Skeletal muscle satellite cell (primary cell): ENCODE results near the gene LSM7.

Experiments
- H3K27me3 ChIP-seq: 2 replicates; pipeline ENCODE4 v1.7.0; 2013; ENCODE audit warnings: low read length; ENCODE audit not compliant: control insufficient read depth, insufficient read depth
- H3K36me3 ChIP-seq: 2 replicates; pipeline ENCODE4 v1.7.0; 2013; ENCODE audit warnings: mild to moderate bottlenecking, control low read depth, low read length; ENCODE audit not compliant: insufficient read depth
- H3K4me1 ChIP-seq: 2 replicates; pipeline ENCODE4 v1.7.0; 2013; ENCODE audit warnings: low read length; ENCODE audit not compliant: control insufficient read depth, insufficient read depth
- H3K4me2 ChIP-seq: 2 replicates; pipeline ENCODE4 v1.7.0; 2013; ENCODE audit warnings: mild to moderate bottlenecking, low read length
- H3K4me3 ChIP-seq: 2 replicates; pipeline ENCODE4 v1.7.0; 2013; ENCODE audit warnings: low read length
- H3K9ac ChIP-seq: 2 replicates; pipeline ENCODE4 v1.7.0; 2013; ENCODE audit warnings: mild to moderate bottlenecking, low read depth, low read length, moderate library complexity
- H3K9me3 ChIP-seq: replicated peaks from 2 replicates; pipeline ENCODE4 v1.7.0; 2013; ENCODE audit warnings: mild to moderate bottlenecking, control low read depth, low read length

Gene LSM7

GRCh38 chr19:2302319-2303210 is 25.8 kb downstream of the LSM7 start:
- Histone ChIP-seq H3K4me1 (peaks cover 5% of the 10 kb centered on the region), H3K4me2 (peak overlapping the region; percentile 43), H3K4me3 (peak overlapping the region; percentile 19), H3K9ac (no peak overlapping the region), H3K9me3 (no peaks in the 10 kb centered on the region), H3K36me3 (no peaks in the 10 kb centered on the region), H3K27me3 (peaks cover 17% of the 10 kb centered on the region)

GRCh38 chr19:2300533-2300932 is 27.9 kb downstream of the LSM7 start:
- H3K36me3 ChIP-seq, result no peaks in the 10 kb centered on the region
- peaks cover 5% of the 10 kb centered on the region for H3K4me1 ChIP-seq
- no peaks in the 10 kb centered on the region for H3K9me3 ChIP-seq
- H3K4me3 ChIP-seq, result no peak overlapping the region
- peaks cover 5% of the 10 kb centered on the region for H3K27me3 ChIP-seq
- H3K9ac ChIP-seq, result no peak overlapping the region
- H3K4me2 ChIP-seq, result no peak overlapping the region

GRCh38 chr19:2296141-2296540 is 32.2 kb downstream of the LSM7 start:
- Histone ChIP-seq H3K36me3 (no peaks in the 10 kb centered on the region), H3K9me3 (no peaks in the 10 kb centered on the region), H3K4me3 (no peak overlapping the region), H3K9ac (no peak overlapping the region), H3K4me1 (peaks cover 14% of the 10 kb centered on the region), H3K27me3 (peaks cover 9% of the 10 kb centered on the region), H3K4me2 (no peak overlapping the region)

- Histone ChIP-seq H3K36me3 (no peaks in the 10 kb centered on the region), H3K9ac (peak overlapping the region; percentile 1), H3K4me1 (peaks cover 22% of the 10 kb centered on the region), H3K27me3 (peaks cover 22% of the 10 kb centered on the region), H3K9me3 (no peaks in the 10 kb centered on the region), H3K4me2 (peak overlapping the region; percentile 66), H3K4me3 (no peak overlapping the region)
Observed at GRCh38 chr19:2294687-2295335, 33.6 kb downstream of the LSM7 start.

GRCh38 chr19:2291185-2291751 is 37.1 kb downstream of the LSM7 start:
- no peak overlapping the region for H3K4me3 ChIP-seq
- peaks cover 42% of the 10 kb centered on the region for H3K27me3 ChIP-seq
- H3K36me3 ChIP-seq, result no peaks in the 10 kb centered on the region
- H3K4me1 ChIP-seq, result peaks cover 24% of the 10 kb centered on the region
- H3K9me3 ChIP-seq, result no peaks in the 10 kb centered on the region
- H3K4me2 ChIP-seq, result peak overlapping the region; percentile 1
- H3K9ac ChIP-seq, result no peak overlapping the region

- Histone ChIP-seq H3K9me3 (no peaks in the 10 kb centered on the region), H3K4me2 (peak overlapping the region; percentile 78), H3K27me3 (peaks cover 42% of the 10 kb centered on the region), H3K4me1 (peaks cover 24% of the 10 kb centered on the region), H3K4me3 (no peak overlapping the region), H3K9ac (no peak overlapping the region), H3K36me3 (no peaks in the 10 kb centered on the region)
Observed at GRCh38 chr19:2290441-2291184, 37.8 kb downstream of the LSM7 start.

- Histone ChIP-seq H3K9me3 (no peaks in the 10 kb centered on the region), H3K9ac (no peak overlapping the region), H3K4me3 (no peak overlapping the region), H3K36me3 (no peaks in the 10 kb centered on the region), H3K4me2 (peak overlapping the region; percentile 78), H3K27me3 (peaks cover 42% of the 10 kb centered on the region), H3K4me1 (peaks cover 21% of the 10 kb centered on the region)
Observed at GRCh38 chr19:2289714-2290435, 38.5 kb downstream of the LSM7 start.

GRCh38 chr19:2288818-2289713 is 39.3 kb downstream of the LSM7 start:
- Histone ChIP-seq H3K27me3 (peaks cover 39% of the 10 kb centered on the region), H3K4me3 (no peak overlapping the region), H3K36me3 (no peaks in the 10 kb centered on the region), H3K4me2 (no peak overlapping the region), H3K9ac (no peak overlapping the region), H3K9me3 (no peaks in the 10 kb centered on the region), H3K4me1 (peaks cover 12% of the 10 kb centered on the region)

- H3K36me3 ChIP-seq, result no peaks in the 10 kb centered on the region
- H3K9ac ChIP-seq, result no peak overlapping the region
- no peak overlapping the region for H3K4me2 ChIP-seq
- H3K4me3 ChIP-seq, result no peak overlapping the region
- H3K9me3 ChIP-seq, result no peaks in the 10 kb centered on the region
- H3K4me1 ChIP-seq, result peaks cover 11% of the 10 kb centered on the region
- H3K27me3 ChIP-seq, result peaks cover 34% of the 10 kb centered on the region
Observed at GRCh38 chr19:2288338-2288817, 40.0 kb downstream of the LSM7 start.
